HG03175 (cell line): ENCODE measurements around the gene PROM1.

ENCODE experiments used
- ATAC-seq: cut with Tn5 transposase; IDR thresholded peaks from one replicate; pipeline ENCODE4 v1.9.1; 2021; ENCODE audit warnings: mild to moderate bottlenecking, moderate library complexity; ENCODE audit not compliant: unreplicated experiment

The PROM1 gene

GRCh38 chr4:15951781-15952180, 132.0 kb downstream of the PROM1 start:
- ATAC-seq = no peak

- no peak for ATAC-seq
Observed at GRCh38 chr4:15948826-15949225, 135.0 kb downstream of the PROM1 start.

- ATAC-seq = no peak
Observed at GRCh38 chr4:15947684-15948083, 136.1 kb downstream of the PROM1 start.

- no peak for ATAC-seq
Observed at GRCh38 chr4:15945516-15945915, 138.3 kb downstream of the PROM1 start.

- no peak for ATAC-seq
Observed at GRCh38 chr4:15944895-15945294, 138.9 kb downstream of the PROM1 start.

- ATAC-seq = no peak
Observed at GRCh38 chr4:15942283-15942682, 141.5 kb downstream of the PROM1 start.

GRCh38 chr4:15938640-15939039, 145.2 kb downstream of the PROM1 start, which contains the start of gene FGFBP1:
TSS of gene FGFBP1 (minus strand) at chr4:15938740. CDS start at chr4:15936632, 2,108 bp downstream.
- no peak for ATAC-seq

GRCh38 chr4:15938182-15938581, 145.6 kb downstream of the PROM1 start:
- ATAC-seq = no peak

- no peak for ATAC-seq
Observed at GRCh38 chr4:15936495-15936894, 147.3 kb downstream of the PROM1 start.

GRCh38 chr4:15935504-15936402, 148.1 kb downstream of the PROM1 start:
- ATAC-seq = no peak

- no peak for ATAC-seq
Observed at GRCh38 chr4:15934259-15934658, 149.6 kb downstream of the PROM1 start.

- no peak for ATAC-seq
Observed at GRCh38 chr4:15931451-15932210, 152.2 kb downstream of the PROM1 start.

GRCh38 chr4:15930314-15930713, 153.5 kb downstream of the PROM1 start:
- ATAC-seq = no peak

- no peak for ATAC-seq
Observed at GRCh38 chr4:15929540-15929939, 154.3 kb downstream of the PROM1 start.

GRCh38 chr4:15928883-15929282, 154.9 kb downstream of the PROM1 start:
- ATAC-seq = no peak

GRCh38 chr4:15926486-15926885, 157.3 kb downstream of the PROM1 start:
- ATAC-seq = no peak

- no peak for ATAC-seq
Observed at GRCh38 chr4:15925830-15926229, 158.0 kb downstream of the PROM1 start.

GRCh38 chr4:15921592-15921932, 162.3 kb downstream of the PROM1 start:
- no peak for ATAC-seq

GRCh38 chr4:15920723-15921591, 162.9 kb downstream of the PROM1 start:
- no peak for ATAC-seq

- no peak for ATAC-seq
Observed at GRCh38 chr4:15918484-15919129, 165.2 kb downstream of the PROM1 start.
